SK-N-SH (cell line): ENCODE measurements around the gene DCUN1D2.

Source experiments
- GABPA ChIP-seq: IDR thresholded peaks from 2 replicates; pipeline ENCODE4 v1.4.0; 2012; ENCODE audit warnings: low read depth, mild to moderate bottlenecking
- TF ChIP-seq, protein P1 (sequence below): IDR thresholded peaks from 2 replicates; pipeline ENCODE4 v1.6.1; 2012; ENCODE audit warnings: mild to moderate bottlenecking, low read depth, low read length, moderate library complexity

DNA sequence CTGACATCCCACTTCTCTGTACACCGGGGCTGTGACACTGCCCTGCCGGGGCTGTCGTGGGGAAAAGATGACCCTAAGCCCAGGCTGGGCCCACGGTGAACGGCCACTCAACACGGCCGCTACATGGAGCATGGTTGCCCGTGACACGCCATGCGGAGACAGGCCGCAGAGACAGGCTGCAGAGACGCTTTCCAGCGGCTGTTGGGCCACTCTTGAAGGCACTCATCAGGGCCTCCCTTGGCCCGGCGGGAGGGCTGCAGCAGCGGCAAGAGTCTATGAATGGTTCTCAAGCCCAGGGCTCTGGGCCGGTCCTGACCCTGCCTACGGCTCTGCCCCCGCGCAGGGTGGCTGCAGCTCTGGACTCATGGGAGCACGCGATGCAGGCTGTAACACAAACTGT, 59.3 kb downstream of the DCUN1D2 start:
- TF ChIP-seq GABPA: no peak
- TF ChIP-seq, protein P1, sequence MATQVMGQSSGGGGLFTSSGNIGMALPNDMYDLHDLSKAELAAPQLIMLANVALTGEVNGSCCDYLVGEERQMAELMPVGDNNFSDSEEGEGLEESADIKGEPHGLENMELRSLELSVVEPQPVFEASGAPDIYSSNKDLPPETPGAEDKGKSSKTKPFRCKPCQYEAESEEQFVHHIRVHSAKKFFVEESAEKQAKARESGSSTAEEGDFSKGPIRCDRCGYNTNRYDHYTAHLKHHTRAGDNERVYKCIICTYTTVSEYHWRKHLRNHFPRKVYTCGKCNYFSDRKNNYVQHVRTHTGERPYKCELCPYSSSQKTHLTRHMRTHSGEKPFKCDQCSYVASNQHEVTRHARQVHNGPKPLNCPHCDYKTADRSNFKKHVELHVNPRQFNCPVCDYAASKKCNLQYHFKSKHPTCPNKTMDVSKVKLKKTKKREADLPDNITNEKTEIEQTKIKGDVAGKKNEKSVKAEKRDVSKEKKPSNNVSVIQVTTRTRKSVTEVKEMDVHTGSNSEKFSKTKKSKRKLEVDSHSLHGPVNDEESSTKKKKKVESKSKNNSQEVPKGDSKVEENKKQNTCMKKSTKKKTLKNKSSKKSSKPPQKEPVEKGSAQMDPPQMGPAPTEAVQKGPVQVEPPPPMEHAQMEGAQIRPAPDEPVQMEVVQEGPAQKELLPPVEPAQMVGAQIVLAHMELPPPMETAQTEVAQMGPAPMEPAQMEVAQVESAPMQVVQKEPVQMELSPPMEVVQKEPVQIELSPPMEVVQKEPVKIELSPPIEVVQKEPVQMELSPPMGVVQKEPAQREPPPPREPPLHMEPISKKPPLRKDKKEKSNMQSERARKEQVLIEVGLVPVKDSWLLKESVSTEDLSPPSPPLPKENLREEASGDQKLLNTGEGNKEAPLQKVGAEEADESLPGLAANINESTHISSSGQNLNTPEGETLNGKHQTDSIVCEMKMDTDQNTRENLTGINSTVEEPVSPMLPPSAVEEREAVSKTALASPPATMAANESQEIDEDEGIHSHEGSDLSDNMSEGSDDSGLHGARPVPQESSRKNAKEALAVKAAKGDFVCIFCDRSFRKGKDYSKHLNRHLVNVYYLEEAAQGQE: no peak
